ENCODE measurements around the gene IDE. TPM values are rescaled to one million over a fixed set of nuclear protein-coding genes. Genes with fewer than 3 reads are reported as not detected.
A peak's percentile ranks its signal among the peaks of the same experiment; 100 is the strongest.

The IDE gene
- total and polyA plus RNA-seq, 2 experiments from 2014 or later = 18.6 to 26.4 TPM

GRCh38 chr10:92517034-92517655 lies 56.7 kb downstream of the IDE start:
- no peaks in the 10 kb centered on the region for H3K9me3 ChIP-seq (ENCODE audit: low read depth)
- WGBS, 2 experiments (ENCODE audit: low coverage in 1 of 2, low lambda C conversion rate in 2 of 2, missing lambda C conversion rate in 2 of 2) = 32 to 37% methylated on average over 3 of the region's 3 CpGs
- in situ Hi-C loops (cut with MboI) = no loop called here

GRCh38 chr10:92508866-92509265 lies 65.0 kb downstream of the IDE start:
- DNase-seq = no peak
- in situ Hi-C loops (cut with MboI) = no loop called here
- H3K4me2 ChIP-seq (ENCODE audit: unreplicated experiment) = no peak overlapping the region
- no peaks in the 10 kb centered on the region for H3K27me3 ChIP-seq (replicated peaks; ENCODE audit: insufficient read depth)
- H3F3A ChIP-seq (ENCODE audit: insufficient read depth) = no peaks in the 10 kb centered on the region
- H3K27ac ChIP-seq = no peak overlapping the region
- H4K20me1 ChIP-seq (ENCODE audit: insufficient read depth) = no peaks in the 10 kb centered on the region
- no peak overlapping the region for H3K9ac ChIP-seq
- no peaks in the 10 kb centered on the region for H3K79me2 ChIP-seq (ENCODE audit: insufficient read depth)
- H3K4me3 ChIP-seq = no peak overlapping the region
- no peak overlapping the region for H2AFZ ChIP-seq
- H3K9me3 ChIP-seq (ENCODE audit: low read depth) = no peaks in the 10 kb centered on the region
- TF ChIP-seq EZH2 (IDR thresholded peaks at IDR 0.05; ENCODE audit: insufficient read depth, poor library complexity, severe bottlenecking) (no peak), EZH2phosphoT487 (IDR thresholded peaks at IDR 0.05; ENCODE audit: insufficient read depth, low read depth) (no peak)
- H3K36me3 ChIP-seq (ENCODE audit: low read depth) = peaks cover 16% of the 10 kb centered on the region
- WGBS, 2 experiments (ENCODE audit: low coverage in 1 of 2, low lambda C conversion rate in 2 of 2, missing lambda C conversion rate in 2 of 2) = 59 to 77% methylated on average over 2 of the region's 2 CpGs
- H3K4me1 ChIP-seq (ENCODE audit: insufficient read depth) = no peaks in the 10 kb centered on the region
- no peaks in the 10 kb centered on the region for H3K9me2 ChIP-seq (ENCODE audit: insufficient read depth)

More at GRCh38 chr10:92517034-92517655, 56.7 kb downstream of the IDE start:
- Histone ChIP-seq H3K4me1 (ENCODE audit: insufficient read depth) (no peaks in the 10 kb centered on the region; the same call in 1 of the 2 replicates), H3K27ac (no peak overlapping the region), H3K4me2 (ENCODE audit: unreplicated experiment) (no peak overlapping the region), H3K9me2 (ENCODE audit: insufficient read depth) (no peaks in the 10 kb centered on the region), H4K20me1 (ENCODE audit: insufficient read depth) (no peaks in the 10 kb centered on the region), H3K27me3 (replicated peaks; ENCODE audit: insufficient read depth) (no peaks in the 10 kb centered on the region), H3K36me3 (ENCODE audit: low read depth) (peaks cover 8% of the 10 kb centered on the region), H3F3A (ENCODE audit: insufficient read depth) (peaks cover 6% of the 10 kb centered on the region; the same call in 1 of the 2 replicates), H2AFZ (no peak overlapping the region), H3K9ac (no peak overlapping the region), H3K4me3 (no peak overlapping the region), H3K79me2 (ENCODE audit: insufficient read depth) (no peaks in the 10 kb centered on the region)
- no peak for TF ChIP-seq EZH2 (IDR thresholded peaks at IDR 0.05; ENCODE audit: insufficient read depth, poor library complexity, severe bottlenecking)
- no peak for TF ChIP-seq EZH2phosphoT487 (IDR thresholded peaks at IDR 0.05; ENCODE audit: insufficient read depth, low read depth)
- DNase-seq = peak; percentile 85

- Histone ChIP-seq H3K27ac (no peak overlapping the region), H3K9ac (no peak overlapping the region), H3K4me3 (no peak overlapping the region), H3K27me3 (replicated peaks; ENCODE audit: insufficient read depth) (no peaks in the 10 kb centered on the region), H3K4me1 (ENCODE audit: insufficient read depth) (no peaks in the 10 kb centered on the region), H2AFZ (no peak overlapping the region), H3K9me2 (ENCODE audit: insufficient read depth) (no peaks in the 10 kb centered on the region), H3F3A (ENCODE audit: insufficient read depth) (no peaks in the 10 kb centered on the region), H4K20me1 (ENCODE audit: insufficient read depth) (no peaks in the 10 kb centered on the region), H3K4me2 (ENCODE audit: unreplicated experiment) (no peak overlapping the region), H3K79me2 (ENCODE audit: insufficient read depth) (no peaks in the 10 kb centered on the region), H3K9me3 (ENCODE audit: low read depth) (no peaks in the 10 kb centered on the region), H3K36me3 (ENCODE audit: low read depth) (peaks cover 22% of the 10 kb centered on the region)
- 96 to 97% methylated on average over 2 of the region's 2 CpGs for WGBS, 2 experiments (ENCODE audit: low coverage in 1 of 2, low lambda C conversion rate in 2 of 2, missing lambda C conversion rate in 2 of 2)
- TF ChIP-seq EZH2phosphoT487 (IDR thresholded peaks at IDR 0.05; ENCODE audit: insufficient read depth, low read depth) (no peak), EZH2 (IDR thresholded peaks at IDR 0.05; ENCODE audit: insufficient read depth, poor library complexity, severe bottlenecking) (no peak)
- no peak for DNase-seq
- in situ Hi-C loops (cut with MboI) = no loop called here
Measured at GRCh38 chr10:92506336-92506735, 67.6 kb downstream of the IDE start.

GRCh38 chr10:92505044-92505443 lies 68.8 kb downstream of the IDE start:
- Histone ChIP-seq H2AFZ (no peak overlapping the region), H3K27ac (no peak overlapping the region), H3K4me3 (no peak overlapping the region), H3K27me3 (replicated peaks; ENCODE audit: insufficient read depth) (no peaks in the 10 kb centered on the region), H3K36me3 (ENCODE audit: low read depth) (peaks cover 22% of the 10 kb centered on the region), H3K9ac (no peak overlapping the region), H3K4me1 (ENCODE audit: insufficient read depth) (no peaks in the 10 kb centered on the region), H3F3A (ENCODE audit: insufficient read depth) (no peaks in the 10 kb centered on the region), H3K9me2 (ENCODE audit: insufficient read depth) (no peaks in the 10 kb centered on the region), H3K9me3 (ENCODE audit: low read depth) (no peaks in the 10 kb centered on the region), H3K4me2 (ENCODE audit: unreplicated experiment) (no peak overlapping the region), H4K20me1 (ENCODE audit: insufficient read depth) (no peaks in the 10 kb centered on the region), H3K79me2 (ENCODE audit: insufficient read depth) (no peaks in the 10 kb centered on the region)
- 56 to 57% methylated on average over 5 of the region's 5 CpGs for WGBS, 2 experiments (ENCODE audit: low coverage in 1 of 2, low lambda C conversion rate in 2 of 2, missing lambda C conversion rate in 2 of 2)
- no peak for TF ChIP-seq EZH2phosphoT487 (IDR thresholded peaks at IDR 0.05; ENCODE audit: insufficient read depth, low read depth)
- TF ChIP-seq EZH2 (IDR thresholded peaks at IDR 0.05; ENCODE audit: insufficient read depth, poor library complexity, severe bottlenecking) = no peak
- in situ Hi-C loops (cut with MboI) = no loop called here
- no peak for DNase-seq

Measured in GM23248 (cell line).